ENCODE measurements around the gene CXCL10.

The CXCL10 gene

DNA sequence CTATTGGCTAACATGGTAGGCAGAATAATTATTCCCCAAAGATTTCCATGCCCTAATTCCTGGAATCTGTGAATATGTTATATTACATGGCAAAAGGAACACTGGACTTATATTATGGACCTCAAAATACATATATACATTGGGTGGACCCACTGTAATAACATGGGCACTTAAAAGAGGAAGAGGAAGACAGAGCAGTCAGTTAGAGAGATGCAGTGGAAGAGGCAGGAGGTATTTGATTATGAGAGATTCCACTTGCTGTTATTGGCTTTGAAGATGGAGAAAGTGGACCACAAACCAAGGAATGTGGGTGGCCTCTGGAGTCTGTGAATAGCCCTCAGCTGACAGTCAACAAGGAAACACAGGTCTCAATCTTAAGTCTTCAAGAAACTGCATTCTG is 37.2 kb upstream of the CXCL10 start:
- Histone ChIP-seq H3F3A (ENCODE audit: insufficient read depth, low read length) (peaks cover 6% of the 10 kb centered on the region; the same call in 1 of the 2 replicates), H3K79me2 (ENCODE audit: low read length) (no peaks in the 10 kb centered on the region), H4K20me1 (ENCODE audit: insufficient read depth, low read length) (no peaks in the 10 kb centered on the region), H3K4me3 (ENCODE audit: low read length) (no peak overlapping the region), H3K9ac (ENCODE audit: low read length) (no peak overlapping the region), H3K4me2 (ENCODE audit: low read depth, low read length) (no peak overlapping the region), H3K4me1 (ENCODE audit: low read length) (peaks cover 5% of the 10 kb centered on the region), H3K9me3 (replicated peaks; ENCODE audit: insufficient read depth, low read length) (no peaks in the 10 kb centered on the region), H2AFZ (ENCODE audit: low read length) (no peak overlapping the region), H3K36me3 (replicated peaks; ENCODE audit: insufficient read depth, low read length) (no peaks in the 10 kb centered on the region), H3K9me2 (replicated peaks; ENCODE audit: insufficient read depth, low read length) (no peaks in the 10 kb centered on the region), H3K27ac (ENCODE audit: low read length) (no peak overlapping the region), H3K27me3 (replicated peaks; ENCODE audit: insufficient read depth, low read length) (no peaks in the 10 kb centered on the region)
- DNase-seq, result no peak
- TF ChIP-seq EZH2 (optimal IDR thresholded peaks at IDR 0.05; ENCODE audit: low read depth, low read length) (no peak), EZH2phosphoT487 (IDR thresholded peaks at IDR 0.05; ENCODE audit: low read length) (no peak)
- TF ChIP-seq, protein P1, sequence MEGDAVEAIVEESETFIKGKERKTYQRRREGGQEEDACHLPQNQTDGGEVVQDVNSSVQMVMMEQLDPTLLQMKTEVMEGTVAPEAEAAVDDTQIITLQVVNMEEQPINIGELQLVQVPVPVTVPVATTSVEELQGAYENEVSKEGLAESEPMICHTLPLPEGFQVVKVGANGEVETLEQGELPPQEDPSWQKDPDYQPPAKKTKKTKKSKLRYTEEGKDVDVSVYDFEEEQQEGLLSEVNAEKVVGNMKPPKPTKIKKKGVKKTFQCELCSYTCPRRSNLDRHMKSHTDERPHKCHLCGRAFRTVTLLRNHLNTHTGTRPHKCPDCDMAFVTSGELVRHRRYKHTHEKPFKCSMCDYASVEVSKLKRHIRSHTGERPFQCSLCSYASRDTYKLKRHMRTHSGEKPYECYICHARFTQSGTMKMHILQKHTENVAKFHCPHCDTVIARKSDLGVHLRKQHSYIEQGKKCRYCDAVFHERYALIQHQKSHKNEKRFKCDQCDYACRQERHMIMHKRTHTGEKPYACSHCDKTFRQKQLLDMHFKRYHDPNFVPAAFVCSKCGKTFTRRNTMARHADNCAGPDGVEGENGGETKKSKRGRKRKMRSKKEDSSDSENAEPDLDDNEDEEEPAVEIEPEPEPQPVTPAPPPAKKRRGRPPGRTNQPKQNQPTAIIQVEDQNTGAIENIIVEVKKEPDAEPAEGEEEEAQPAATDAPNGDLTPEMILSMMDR (IDR thresholded peaks at IDR 0.05; ENCODE audit: low read length), result no peak

DNA sequence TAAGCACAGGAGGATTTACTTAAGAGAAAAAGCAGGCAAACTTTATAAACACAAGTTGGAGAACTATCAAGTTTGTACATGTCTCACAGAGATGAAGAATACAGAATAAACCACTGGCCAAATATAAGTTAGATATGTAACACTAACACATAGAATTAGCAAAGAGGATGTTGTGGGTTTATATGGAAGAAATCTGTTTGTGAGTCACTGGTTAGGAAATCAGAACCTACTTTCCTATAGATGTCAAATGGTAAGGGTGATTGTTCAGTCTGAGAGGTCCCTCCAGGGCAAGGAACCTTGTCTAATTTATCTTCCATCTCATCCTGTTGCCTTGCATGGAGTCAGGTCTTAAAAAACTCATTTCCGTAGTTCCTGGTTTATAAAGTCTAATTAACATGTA is 36.5 kb upstream of the CXCL10 start:
- Histone ChIP-seq H3K79me2 (ENCODE audit: low read length) (no peaks in the 10 kb centered on the region), H3K9me2 (replicated peaks; ENCODE audit: insufficient read depth, low read length) (no peaks in the 10 kb centered on the region), H3K4me2 (ENCODE audit: low read depth, low read length) (no peak overlapping the region), H3K27me3 (replicated peaks; ENCODE audit: insufficient read depth, low read length) (no peaks in the 10 kb centered on the region), H3K4me1 (ENCODE audit: low read length) (peaks cover 11% of the 10 kb centered on the region), H4K20me1 (ENCODE audit: insufficient read depth, low read length) (no peaks in the 10 kb centered on the region), H3F3A (ENCODE audit: insufficient read depth, low read length) (peaks cover 13% of the 10 kb centered on the region), H3K9ac (ENCODE audit: low read length) (no peak overlapping the region), H3K36me3 (replicated peaks; ENCODE audit: insufficient read depth, low read length) (no peaks in the 10 kb centered on the region), H2AFZ (ENCODE audit: low read length) (no peak overlapping the region), H3K4me3 (ENCODE audit: low read length) (no peak overlapping the region), H3K27ac (ENCODE audit: low read length) (no peak overlapping the region), H3K9me3 (replicated peaks; ENCODE audit: insufficient read depth, low read length) (no peaks in the 10 kb centered on the region)
- DNase-seq, result no peak
- TF ChIP-seq EZH2 (optimal IDR thresholded peaks at IDR 0.05; ENCODE audit: low read depth, low read length) (no peak), EZH2phosphoT487 (IDR thresholded peaks at IDR 0.05; ENCODE audit: low read length) (no peak)
- TF ChIP-seq, protein P1 (IDR thresholded peaks at IDR 0.05; ENCODE audit: low read length), result no peak

DNA sequence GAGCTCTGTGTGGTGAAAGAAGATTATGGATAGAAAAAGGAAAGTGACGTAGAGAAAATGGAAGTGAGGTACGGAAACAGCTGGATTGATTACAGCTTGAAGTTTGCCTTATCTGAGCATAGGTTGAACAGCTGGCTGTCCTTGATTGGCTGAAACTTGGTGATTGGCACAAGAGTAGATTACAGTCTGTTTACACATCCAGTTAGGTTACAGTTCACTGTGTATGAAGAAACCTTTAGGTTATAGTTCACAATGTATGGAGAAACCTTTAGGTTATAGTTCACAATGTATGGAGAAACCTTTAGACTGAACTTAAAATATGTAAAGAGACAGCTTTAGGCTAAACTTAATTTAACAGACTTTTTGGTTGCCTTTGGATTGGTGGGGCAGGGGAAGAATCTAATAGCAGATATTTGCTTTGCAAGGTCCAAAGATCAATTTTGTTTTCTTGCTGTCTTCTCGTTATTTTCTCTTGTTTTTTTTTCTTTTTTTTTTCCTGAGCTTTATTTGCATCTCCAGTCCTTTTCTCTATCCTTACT is 35.7 kb upstream of the CXCL10 start:
- Histone ChIP-seq H3K9me2 (replicated peaks; ENCODE audit: insufficient read depth, low read length) (no peaks in the 10 kb centered on the region), H4K20me1 (ENCODE audit: insufficient read depth, low read length) (no peaks in the 10 kb centered on the region), H3K36me3 (replicated peaks; ENCODE audit: insufficient read depth, low read length) (no peaks in the 10 kb centered on the region), H3K9me3 (replicated peaks; ENCODE audit: insufficient read depth, low read length) (no peaks in the 10 kb centered on the region), H3K4me3 (ENCODE audit: low read length) (no peak overlapping the region), H3K79me2 (ENCODE audit: low read length) (no peaks in the 10 kb centered on the region), H3K4me1 (ENCODE audit: low read length) (peaks cover 15% of the 10 kb centered on the region), H2AFZ (ENCODE audit: low read length) (no peak overlapping the region), H3F3A (ENCODE audit: insufficient read depth, low read length) (peaks cover 20% of the 10 kb centered on the region), H3K4me2 (ENCODE audit: low read depth, low read length) (no peak overlapping the region), H3K9ac (ENCODE audit: low read length) (no peak overlapping the region), H3K27me3 (replicated peaks; ENCODE audit: insufficient read depth, low read length) (no peaks in the 10 kb centered on the region), H3K27ac (ENCODE audit: low read length) (no peak overlapping the region)
- TF ChIP-seq EZH2phosphoT487 (IDR thresholded peaks at IDR 0.05; ENCODE audit: low read length), result no peak
- TF ChIP-seq, protein P1 (IDR thresholded peaks at IDR 0.05; ENCODE audit: low read length), result no peak
- no peak for TF ChIP-seq EZH2 (optimal IDR thresholded peaks at IDR 0.05; ENCODE audit: low read depth, low read length)
- no peak for DNase-seq
